Cardiac muscle cell (in vitro differentiated cells and primary cell): ENCODE measurements around the gene ASIC1. TPM values are rescaled to one million over a fixed set of nuclear protein-coding genes. Genes with fewer than 3 reads are reported as not detected.

Experiments
- DNase-seq, 2 donors: peaks; one replicate each; pipeline versions ENCODE4 v3.0.0 to v3.0.0-alpha.2; 2010 to 2017; ENCODE audit warnings: low read depth in 1 of 2, low spot score in 1 of 2
- H3K27ac ChIP-seq: fragments of 200-600 bp; sonication (generic); 2 replicates; pipeline ENCODE4 v1.5.1; 2016
- H3K27me3 ChIP-seq: fragments of 200-600 bp; sonication (generic); 2 replicates; pipeline ENCODE4 v1.6.0; 2016; ENCODE audit warnings: control low read depth
- H3K36me3 ChIP-seq: fragments of 200-600 bp; sonication (generic); 2 replicates; pipeline ENCODE4 v1.5.1; 2016; ENCODE audit warnings: control low read depth
- H3K4me1 ChIP-seq: fragments of 200-600 bp; sonication (generic); 2 replicates; pipeline ENCODE4 v1.8.1; 2017; ENCODE audit warnings: low read depth, mild to moderate bottlenecking, mixed run types
- H3K4me3 ChIP-seq: fragments of 200-600 bp; sonication (generic); 2 replicates; pipeline ENCODE4 v1.5.1; 2016; ENCODE audit warnings: mild to moderate bottlenecking
- H3K9me3 ChIP-seq: fragments of 200-600 bp; sonication (generic); 2 replicates; pipeline ENCODE4 v1.5.1; 2017; ENCODE audit warnings: low read depth, mild to moderate bottlenecking, control low read depth
- CTCF ChIP-seq: IDR thresholded peaks from 2 replicates; pipeline ENCODE4 v1.5.1; 2012; ENCODE audit warnings: low read depth, mild to moderate bottlenecking, low read length
- polyA plus RNA-seq: library from polyadenylated mRNA; unstranded; fragments of >200 nt; fragmentation: Nextera tagmentation; extraction: Ambion mirVana; gene quantifications from 2 replicates; pipeline ENCODE4 v1.2.1, GENCODE V29; 2016
- total RNA-seq: library from RNA; depleted of rRNA; stranded (reverse); fragments of >200 nt; gene quantifications from 2 replicates; pipeline ENCODE4 v1.2.3, GENCODE V29; 2016

The ASIC1 gene
- total and polyA plus RNA-seq, 2 experiments from 2014 or later = 4.6 to 7.0 TPM

GRCh38 chr12:50103351-50103750, 46.0 kb downstream of the ASIC1 start:
- Histone ChIP-seq H3K4me1 (peaks cover 15% of the 10 kb centered on the region), H3K27me3 (no peaks in the 10 kb centered on the region), H3K4me3 (no peak overlapping the region), H3K36me3 (peaks cover 20% of the 10 kb centered on the region), H3K9me3 (no peaks in the 10 kb centered on the region), H3K27ac (peak overlapping the region; percentile 49)
- no peak for TF ChIP-seq CTCF
- no peak for DNase-seq

- H3K27ac ChIP-seq = peak within 1 kb of the TSS; percentile 49
- peaks cover 15% of the 10 kb centered on the region for H3K36me3 ChIP-seq
- H3K4me1 ChIP-seq = peaks cover 16% of the 10 kb centered on the region
- H3K9me3 ChIP-seq = no peaks in the 10 kb centered on the region
- no peak within 1 kb of the TSS for H3K4me3 ChIP-seq
- TF ChIP-seq CTCF = no peak
- H3K27me3 ChIP-seq = no peaks in the 10 kb centered on the region
- DNase-seq = peak; percentile 54 to 75
Measured at GRCh38 chr12:50103767-50104321, 46.4 kb downstream of the ASIC1 start, which contains the start of gene GPD1. Gene GPD1 (plus strand): TSS chr12:50104008. CDS start chr12:50104051, 43 bp downstream.

GRCh38 chr12:50104417-50105366, 47.3 kb downstream of the ASIC1 start:
- Histone ChIP-seq H3K27ac (no peak overlapping the region), H3K36me3 (peaks cover 7% of the 10 kb centered on the region), H3K4me1 (peaks cover 25% of the 10 kb centered on the region), H3K4me3 (no peak overlapping the region), H3K9me3 (no peaks in the 10 kb centered on the region), H3K27me3 (no peaks in the 10 kb centered on the region)
- DNase-seq = no peak
- TF ChIP-seq CTCF = no peak

GRCh38 chr12:50105913-50106450, 48.6 kb downstream of the ASIC1 start:
- no peak for DNase-seq
- no peaks in the 10 kb centered on the region for H3K9me3 ChIP-seq
- no peaks in the 10 kb centered on the region for H3K27me3 ChIP-seq
- no peak overlapping the region for H3K4me3 ChIP-seq
- no peak for TF ChIP-seq CTCF
- H3K4me1 ChIP-seq = peaks cover 38% of the 10 kb centered on the region
- no peaks in the 10 kb centered on the region for H3K36me3 ChIP-seq
- no peak overlapping the region for H3K27ac ChIP-seq

- no peaks in the 10 kb centered on the region for H3K36me3 ChIP-seq
- no peak for DNase-seq
- H3K9me3 ChIP-seq = no peaks in the 10 kb centered on the region
- H3K4me1 ChIP-seq = peaks cover 42% of the 10 kb centered on the region
- no peak overlapping the region for H3K27ac ChIP-seq
- no peak overlapping the region for H3K4me3 ChIP-seq
- no peaks in the 10 kb centered on the region for H3K27me3 ChIP-seq
- TF ChIP-seq CTCF = no peak
Measured at GRCh38 chr12:50106907-50107306, 49.5 kb downstream of the ASIC1 start.
